Ascending aorta (tissue), 2 donors: ENCODE data around the gene DMPK. TPM values are rescaled to one million over a fixed set of nuclear protein-coding genes. Genes with fewer than 3 reads are reported as not detected.
A peak's percentile ranks its signal among the peaks of the same experiment; 100 is the strongest.

ENCODE experiments used
- DNase-seq, 2 donors: peaks; one replicate each; pipeline ENCODE4 v3.0.0-alpha.2; 2019; ENCODE audit warnings: low spot score in 2 of 2
- H3K27ac ChIP-seq, 2 donors: fragments of 200-600 bp; sonication (generic); one replicate each; pipeline ENCODE4 v1.5.1; 2016 to 2017; ENCODE audit warnings: mild to moderate bottlenecking in 1 of 2
- H3K27me3 ChIP-seq: fragments of 200-600 bp; sonication (generic); one replicate; pipeline ENCODE4 v1.5.1; 2017
- H3K36me3 ChIP-seq, 2 donors: fragments of 200-600 bp; sonication (generic); one replicate each; pipeline ENCODE4 v1.5.1; 2016
- H3K4me1 ChIP-seq, 2 donors: fragments of 200-600 bp; sonication (generic); one replicate each; pipeline ENCODE4 v1.5.1; 2016 to 2017; ENCODE audit warnings: mild to moderate bottlenecking in 1 of 2
- H3K4me3 ChIP-seq, 2 donors: fragments of 200-600 bp; sonication (generic); one replicate each; pipeline ENCODE4 v1.5.1; 2016 to 2017; ENCODE audit warnings: mild to moderate bottlenecking in 1 of 2
- H3K9me3 ChIP-seq, 2 donors: fragments of 200-600 bp; sonication (generic); one replicate each; pipeline ENCODE4 v1.5.1; 2016
- CTCF ChIP-seq, 3 experiments: fragments of 200-600 bp in 2 of 3; fragments of 450-650 bp in 1 of 3; sonication (generic) in 2 of 3; IDR thresholded peaks; one replicate each; pipeline ENCODE4 v1.5.1; 2016 to 2019; ENCODE audit warnings: antibody characterized with exemption in 3 of 3, mild to moderate bottlenecking in 1 of 3, moderate library complexity in 1 of 3
- intact Hi-C: fragments of 100-400 bp; cut with DNase I; formaldehyde crosslinking; loops from one replicate; pipeline ENCODE4 v1.15.1; 2023
- total RNA-seq: library from RNA; depleted of rRNA; stranded (reverse); fragments of >200 nt; gene quantifications from one replicate; pipeline ENCODE4 v1.1.0, GENCODE V29; 2016

Gene DMPK
- total RNA-seq, 1 donor from 2014 or later: 76.8 TPM

- DNase-seq: no peak
- H3K27ac ChIP-seq: no peak overlapping the region
- no peak overlapping the region for H3K4me3 ChIP-seq
- H3K4me1 ChIP-seq: peaks cover 4 to 11% of the 10 kb centered on the region in 2 donors
- no peaks in the 10 kb centered on the region for H3K9me3 ChIP-seq
- no peak for TF ChIP-seq CTCF (IDR thresholded peaks at IDR 0.05)
- intact Hi-C loops: no loop called here
- H3K27me3 ChIP-seq: no peaks in the 10 kb centered on the region
- peaks cover 32 to 42% of the 10 kb centered on the region in 2 donors for H3K36me3 ChIP-seq
Measured at GRCh38 chr19:45772912-45773311, 9.4 kb downstream of the DMPK start.

DNA sequence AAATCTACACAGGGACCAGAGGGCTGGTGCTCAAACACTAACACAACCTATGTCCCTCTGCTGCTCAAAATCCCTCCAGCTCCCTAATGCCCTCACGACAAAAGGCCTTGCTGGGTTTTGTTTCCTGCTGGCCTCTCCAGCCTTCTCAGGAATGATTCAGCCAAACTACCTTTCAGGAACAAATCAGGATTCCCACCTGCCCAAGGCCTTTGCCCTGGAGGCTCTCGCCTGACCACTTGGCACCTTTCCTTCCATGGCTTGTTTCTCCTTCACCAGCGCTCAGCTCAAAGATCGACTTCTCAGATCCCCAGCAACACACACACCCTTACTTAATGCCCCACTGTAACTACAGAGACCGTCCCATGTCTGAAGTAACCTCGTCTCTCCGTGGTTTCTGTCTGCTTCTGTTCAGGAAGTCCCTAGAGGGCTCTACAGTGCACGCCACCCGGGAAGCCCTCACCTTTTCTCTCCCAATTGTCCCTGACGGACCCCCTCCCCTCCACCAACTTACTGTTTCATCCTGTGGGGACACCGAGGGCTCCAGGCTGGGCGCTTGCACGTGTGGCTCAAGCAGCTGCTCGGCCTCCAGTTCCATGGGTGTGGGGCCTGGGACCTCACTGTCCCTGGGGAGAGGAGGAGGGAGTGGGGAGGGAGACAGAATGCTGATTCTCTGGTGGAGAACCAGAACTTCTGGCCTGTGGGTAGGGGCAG, 10.0 kb downstream of the DMPK start:
- Histone ChIP-seq H3K27ac (peak overlapping the region in 1 of 2 donors; percentile 96), H3K36me3 (peaks cover 26 to 36% of the 10 kb centered on the region in 2 donors), H3K4me1 (peaks cover 4 to 11% of the 10 kb centered on the region in 2 donors), H3K9me3 (no peaks in the 10 kb centered on the region), H3K27me3 (no peaks in the 10 kb centered on the region), H3K4me3 (no peak overlapping the region)
- intact Hi-C loops: no loop called here
- TF ChIP-seq CTCF (IDR thresholded peaks at IDR 0.05): no peak
- no peak for DNase-seq

DNA sequence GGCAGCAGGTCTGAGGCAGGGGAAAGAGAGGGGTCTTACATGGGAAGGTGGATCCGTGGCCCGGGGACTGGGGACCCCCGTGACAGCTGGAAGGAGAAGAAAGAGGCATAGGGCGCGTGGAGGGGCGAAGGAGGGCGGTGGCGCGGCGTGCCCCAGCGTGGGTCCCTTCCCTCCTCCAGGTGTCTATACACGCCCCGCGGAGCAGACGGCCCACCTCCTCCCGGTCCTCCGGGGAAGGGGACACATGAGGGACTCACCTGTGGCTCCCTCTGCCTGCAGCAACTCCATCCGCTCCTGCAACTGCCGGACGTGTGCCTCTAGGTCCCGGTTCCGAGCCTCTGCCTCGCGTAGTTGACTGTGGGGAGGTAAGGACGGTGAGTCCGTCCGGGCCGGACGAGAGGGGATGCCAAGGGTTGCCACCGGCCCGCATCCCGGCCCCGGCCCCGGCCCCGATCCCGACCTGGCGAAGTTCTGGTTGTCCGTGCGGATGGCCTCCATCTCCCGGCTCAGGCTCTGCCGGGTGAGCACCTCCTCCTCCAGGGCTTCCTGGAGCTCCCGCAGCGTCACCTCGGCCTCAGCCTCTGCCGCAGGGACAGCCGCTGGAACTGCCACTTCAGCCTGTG, 10.9 kb downstream of the DMPK start:
- H3K27me3 ChIP-seq: no peaks in the 10 kb centered on the region
- H3K4me1 ChIP-seq: peaks cover 6 to 16% of the 10 kb centered on the region in 2 donors
- no peak overlapping the region for H3K4me3 ChIP-seq
- intact Hi-C loops: loop anchor here (2.0 kb wide), 1 partner anchor 91 kb away; the partner anchor contains the start of gene SYMPK
- TF ChIP-seq CTCF (IDR thresholded peaks at IDR 0.05): no peak
- peak overlapping the region; percentile 81 to 96 for H3K27ac ChIP-seq
- no peak for DNase-seq
- H3K9me3 ChIP-seq: no peaks in the 10 kb centered on the region
- H3K36me3 ChIP-seq: peaks cover 17 to 27% of the 10 kb centered on the region in 2 donors

GRCh38 chr19:45770192-45771101, 11.8 kb downstream of the DMPK start:
- peak; percentile 96 to 97 (median 97) for TF ChIP-seq CTCF (IDR thresholded peaks at IDR 0.05)
- intact Hi-C loops: loop anchor here (1.0 to 2.0 kb wide), 4 partner anchors 9 to 92 kb away; partner anchors contain the start of genes DMWD and SYMPK
- H3K27ac ChIP-seq: peak overlapping the region; percentile 81 to 96
- peaks cover 12 to 26% of the 10 kb centered on the region in 2 donors for H3K4me1 ChIP-seq
- H3K27me3 ChIP-seq: no peaks in the 10 kb centered on the region
- H3K9me3 ChIP-seq: no peaks in the 10 kb centered on the region
- peak; percentile 89 to 98 for DNase-seq
- H3K36me3 ChIP-seq: peaks cover 17 to 25% of the 10 kb centered on the region in 2 donors
- H3K4me3 ChIP-seq: peak overlapping the region; percentile 65 to 84

DNA sequence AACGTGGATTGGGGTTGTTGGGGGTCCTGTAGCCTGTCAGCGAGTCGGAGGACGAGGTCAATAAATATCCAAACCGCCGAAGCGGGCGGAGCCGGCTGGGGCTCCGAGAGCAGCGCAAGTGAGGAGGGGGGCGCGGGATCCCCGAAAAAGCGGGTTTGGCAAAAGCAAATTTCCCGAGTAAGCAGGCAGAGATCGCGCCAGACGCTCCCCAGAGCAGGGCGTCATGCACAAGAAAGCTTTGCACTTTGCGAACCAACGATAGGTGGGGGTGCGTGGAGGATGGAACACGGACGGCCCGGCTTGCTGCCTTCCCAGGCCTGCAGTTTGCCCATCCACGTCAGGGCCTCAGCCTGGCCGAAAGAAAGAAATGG, 12.5 kb downstream of the DMPK start:
- H3K4me1 ChIP-seq: peaks cover 16 to 32% of the 10 kb centered on the region in 2 donors
- TF ChIP-seq CTCF (IDR thresholded peaks at IDR 0.05): no peak
- no peaks in the 10 kb centered on the region for H3K9me3 ChIP-seq
- no peak for DNase-seq
- no peaks in the 10 kb centered on the region for H3K27me3 ChIP-seq
- H3K4me3 ChIP-seq: peak overlapping the region; percentile 65 to 84
- intact Hi-C loops: loop anchor here (1.0 to 5.0 kb wide), 8 partner anchors 9 to 188 kb away; partner anchors contain the start of genes DMWD, IRF2BP1, OPA3 and QPCTL
- peak overlapping the region; percentile 81 to 96 for H3K27ac ChIP-seq
- H3K36me3 ChIP-seq: peaks cover 13 to 20% of the 10 kb centered on the region in 2 donors
